ENCODE results near the gene ATOX1. TPM values are rescaled to one million over a fixed set of nuclear protein-coding genes. Genes with fewer than 3 reads are reported as not detected.

Gene ATOX1
- total RNA-seq, 1 donor from 2014 or later = 120 TPM

DNA sequence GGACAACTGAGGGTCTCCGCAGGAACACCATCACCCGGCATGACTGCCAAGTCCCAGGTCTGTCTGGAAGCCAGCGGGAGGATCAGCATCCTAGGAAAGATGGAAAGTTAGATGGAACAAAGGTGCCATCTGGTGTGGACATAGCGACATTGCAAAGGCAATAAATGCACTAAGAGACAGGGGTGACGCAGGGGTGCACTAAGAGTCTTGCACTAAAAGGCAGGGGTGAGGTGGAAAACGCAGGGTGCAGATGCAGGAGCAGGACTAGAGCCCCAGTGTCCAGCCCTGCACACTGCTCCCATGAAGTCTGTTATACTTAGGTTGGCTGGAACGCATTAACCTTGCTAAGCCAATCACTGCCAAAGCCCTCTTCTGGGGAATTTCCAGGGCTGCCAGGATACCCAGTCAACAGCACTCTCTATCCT lies 15.5 kb downstream of the ATOX1 start:
- Histone ChIP-seq H3K36me3 (peaks cover 0 to 11% of the 10 kb centered on the region in 2 donors), H3K9me3 (no peaks in the 10 kb centered on the region), H3K27ac (peak overlapping the region; percentile 81), H3K4me1 (peaks cover 50% of the 10 kb centered on the region), H3K4me3 (no peak overlapping the region), H3K27me3 (no peaks in the 10 kb centered on the region)
- DNase-seq (ENCODE audit: extremely low spot score in 2 of 2) = peak in 1 of 2 donors; percentile 91
- TF ChIP-seq, protein P1, sequence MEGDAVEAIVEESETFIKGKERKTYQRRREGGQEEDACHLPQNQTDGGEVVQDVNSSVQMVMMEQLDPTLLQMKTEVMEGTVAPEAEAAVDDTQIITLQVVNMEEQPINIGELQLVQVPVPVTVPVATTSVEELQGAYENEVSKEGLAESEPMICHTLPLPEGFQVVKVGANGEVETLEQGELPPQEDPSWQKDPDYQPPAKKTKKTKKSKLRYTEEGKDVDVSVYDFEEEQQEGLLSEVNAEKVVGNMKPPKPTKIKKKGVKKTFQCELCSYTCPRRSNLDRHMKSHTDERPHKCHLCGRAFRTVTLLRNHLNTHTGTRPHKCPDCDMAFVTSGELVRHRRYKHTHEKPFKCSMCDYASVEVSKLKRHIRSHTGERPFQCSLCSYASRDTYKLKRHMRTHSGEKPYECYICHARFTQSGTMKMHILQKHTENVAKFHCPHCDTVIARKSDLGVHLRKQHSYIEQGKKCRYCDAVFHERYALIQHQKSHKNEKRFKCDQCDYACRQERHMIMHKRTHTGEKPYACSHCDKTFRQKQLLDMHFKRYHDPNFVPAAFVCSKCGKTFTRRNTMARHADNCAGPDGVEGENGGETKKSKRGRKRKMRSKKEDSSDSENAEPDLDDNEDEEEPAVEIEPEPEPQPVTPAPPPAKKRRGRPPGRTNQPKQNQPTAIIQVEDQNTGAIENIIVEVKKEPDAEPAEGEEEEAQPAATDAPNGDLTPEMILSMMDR (IDR thresholded peaks at IDR 0.05) = peak in 2 of 3 experiments; percentile 69 to 84
- TF ChIP-seq POLR2A (IDR thresholded peaks at IDR 0.05) = no peak
- intact Hi-C loops (cut with DNase I) = loop anchor here (5.0 kb wide), 1 partner anchor 296 kb away; the partner anchor contains the start of gene SLC36A1

DNA sequence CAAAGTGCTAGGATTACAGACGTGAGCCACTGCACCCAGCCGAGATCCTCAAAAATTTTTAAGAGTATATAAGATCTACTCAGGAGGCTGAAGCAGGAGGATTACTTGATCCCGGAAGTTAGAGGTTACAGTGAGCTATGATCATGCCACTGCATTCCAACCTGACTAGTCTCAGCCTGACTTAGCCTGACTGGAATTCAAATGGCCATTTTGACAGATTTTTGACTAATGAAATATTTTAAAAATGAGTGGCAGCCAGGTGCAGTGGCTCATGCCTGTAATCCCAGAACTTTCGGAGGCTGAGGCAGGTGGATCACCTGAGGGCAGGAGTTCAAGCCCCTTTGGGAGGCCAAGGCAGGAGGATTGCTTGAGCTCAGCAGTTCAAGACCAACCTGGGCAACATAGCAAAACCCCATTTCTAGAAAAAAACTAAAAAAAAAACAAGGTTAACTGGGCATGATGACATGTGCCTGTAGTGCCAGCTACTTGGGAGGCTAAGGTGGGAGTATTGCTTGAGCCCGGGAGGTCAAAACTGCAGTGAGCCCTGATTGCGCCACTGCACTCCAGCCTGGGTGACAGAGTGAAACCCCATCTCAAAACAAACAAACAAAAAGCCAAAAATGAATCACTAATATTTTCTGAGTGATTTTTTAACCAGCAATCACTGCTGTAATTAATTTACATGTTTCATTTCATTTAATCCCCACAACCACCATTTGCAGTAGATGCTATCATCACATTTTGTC lies 16.6 kb downstream of the ATOX1 start:
- H3K4me1 ChIP-seq = peaks cover 59% of the 10 kb centered on the region
- TF ChIP-seq POLR2AphosphoS5 (IDR thresholded peaks at IDR 0.05; ENCODE audit: insufficient read depth in 1 of 2, low read depth in 1 of 2) = no peak
- TF ChIP-seq, protein P1 (IDR thresholded peaks at IDR 0.05) = no peak
- no peak for TF ChIP-seq POLR2A (IDR thresholded peaks at IDR 0.05)
- intact Hi-C loops (cut with DNase I) = loop anchor here (5.0 kb wide), 1 partner anchor 295 kb away; the partner anchor contains the start of gene SLC36A1
- peak overlapping the region; percentile 81 for H3K27ac ChIP-seq
- H3K27me3 ChIP-seq = no peaks in the 10 kb centered on the region
- no peak for DNase-seq (ENCODE audit: extremely low spot score in 2 of 2)
- no peaks in the 10 kb centered on the region for H3K9me3 ChIP-seq
- peaks cover 0 to 11% of the 10 kb centered on the region in 2 donors for H3K36me3 ChIP-seq
- H3K4me3 ChIP-seq = no peak overlapping the region

DNA sequence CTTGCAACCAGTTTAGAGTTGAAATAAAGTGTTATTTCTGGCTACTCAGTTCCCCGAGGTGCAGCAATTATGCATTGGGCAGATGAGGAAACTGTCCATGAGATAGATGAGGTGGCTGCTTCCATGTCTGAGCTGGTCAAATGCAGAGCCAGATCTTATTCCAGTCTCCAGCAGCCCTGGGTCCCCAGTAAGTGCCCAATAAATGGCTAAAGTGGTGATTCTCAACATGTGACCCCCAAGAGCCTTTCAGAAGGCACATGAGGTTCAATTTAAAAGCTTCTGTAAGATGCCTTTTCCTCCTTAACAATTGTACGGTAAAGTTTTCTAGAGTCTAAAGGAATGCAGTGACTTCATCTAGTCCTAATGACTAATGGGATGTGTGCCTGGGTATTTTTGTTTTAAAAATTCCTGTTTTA lies 17.5 kb downstream of the ATOX1 start:
- DNase-seq (ENCODE audit: extremely low spot score in 2 of 2) = no peak
- H3K27ac ChIP-seq = peak overlapping the region; percentile 81
- H3K27me3 ChIP-seq = no peaks in the 10 kb centered on the region
- H3K4me3 ChIP-seq = no peak overlapping the region
- no peaks in the 10 kb centered on the region for H3K9me3 ChIP-seq
- peaks cover 0 to 11% of the 10 kb centered on the region in 2 donors for H3K36me3 ChIP-seq
- peaks cover 51% of the 10 kb centered on the region for H3K4me1 ChIP-seq
- TF ChIP-seq POLR2AphosphoS5 (IDR thresholded peaks at IDR 0.05; ENCODE audit: insufficient read depth in 1 of 2, low read depth in 1 of 2) (no peak), POLR2A (IDR thresholded peaks at IDR 0.05) (no peak)
- TF ChIP-seq, protein P1 (IDR thresholded peaks at IDR 0.05) = peak in 1 of 3 experiments; percentile 52
- intact Hi-C loops (cut with DNase I) = loop anchor here (1.0 to 5.0 kb wide), 3 partner anchors 29 to 294 kb away; partner anchors contain the start of gene SLC36A1

DNA sequence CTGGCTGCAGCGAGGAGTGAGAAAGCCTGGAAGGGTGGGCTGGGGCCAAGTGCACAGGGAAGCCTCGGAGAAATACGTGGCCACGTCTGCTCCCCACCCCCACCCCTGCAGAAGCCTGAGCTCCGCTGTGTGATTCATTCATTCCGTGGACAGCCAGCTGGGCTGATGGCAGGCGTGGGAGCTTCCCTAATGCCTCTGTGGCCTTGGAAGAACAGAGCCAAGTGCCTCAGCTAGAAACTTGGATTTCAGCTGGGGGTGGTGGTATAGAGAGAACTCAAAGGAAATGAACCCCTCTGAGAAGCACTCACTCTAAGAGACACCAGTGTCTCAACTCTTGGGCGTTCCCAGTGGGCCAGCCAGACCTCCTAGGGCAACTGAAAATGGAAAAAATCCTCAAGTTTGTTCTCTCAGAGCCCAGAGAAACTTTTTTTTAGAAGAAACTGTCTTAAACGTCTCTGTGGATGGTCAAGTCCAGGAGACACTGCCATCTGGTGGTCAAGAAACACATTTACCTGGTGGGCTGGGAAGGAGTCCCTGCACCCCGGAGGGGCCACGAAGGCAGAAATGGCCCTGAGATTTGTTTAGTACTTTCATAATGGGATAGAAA lies 18.0 kb downstream of the ATOX1 start:
- Histone ChIP-seq H3K4me1 (peaks cover 46% of the 10 kb centered on the region), H3K27ac (peak overlapping the region; percentile 81), H3K36me3 (peaks cover 0 to 11% of the 10 kb centered on the region in 2 donors), H3K27me3 (no peaks in the 10 kb centered on the region), H3K9me3 (no peaks in the 10 kb centered on the region), H3K4me3 (peak overlapping the region in 1 of 2 donors; percentile 7)
- intact Hi-C loops (cut with DNase I) = loop anchor here (1.0 to 5.0 kb wide), 3 partner anchors 30 to 293 kb away; partner anchors contain the start of gene SLC36A1
- TF ChIP-seq POLR2AphosphoS5 (IDR thresholded peaks at IDR 0.05; ENCODE audit: insufficient read depth in 1 of 2, low read depth in 1 of 2) (peak; percentile 53 to 75), POLR2A (IDR thresholded peaks at IDR 0.05) (no peak)
- TF ChIP-seq, protein P1 (IDR thresholded peaks at IDR 0.05) = peak; percentile 95 to 98 (median 96)
- DNase-seq (ENCODE audit: extremely low spot score in 2 of 2) = peak in 1 of 2 donors; percentile 93

Data from vagina (tissue), 2 donors.